HepG2 (cell line): ENCODE measurements around the gene CEBPB. TPM values are rescaled to one million over a fixed set of nuclear protein-coding genes. Genes with fewer than 3 reads are reported as not detected.
A peak's percentile ranks its signal among the peaks of the same experiment; 100 is the strongest.

Source experiments
- BATF2 ChIP-seq: sonication (generic); formaldehyde crosslinking; IDR thresholded peaks from 2 replicates; pipeline ENCODE4 v1.8.0; 2022; ENCODE audit warnings: mild to moderate bottlenecking, missing genetic modification reagents, moderate library complexity
- DDIT3 ChIP-seq: sonication (generic); formaldehyde crosslinking; IDR thresholded peaks from 2 replicates; pipeline ENCODE4 v1.4.0; 2020; ENCODE audit warnings: mild to moderate bottlenecking, missing genetic modification reagents
- EEA1 ChIP-seq: sonication (generic); formaldehyde crosslinking; IDR thresholded peaks from 2 replicates; pipeline ENCODE4 v1.5.1; 2020; ENCODE audit warnings: mild to moderate bottlenecking, missing genetic modification reagents, borderline replicate concordance
- FOXK1 ChIP-seq: sonication (generic); formaldehyde crosslinking; IDR thresholded peaks from 2 replicates; pipeline ENCODE4 v1.4.0; 2020; ENCODE audit warnings: low read depth, missing genetic modification reagents, borderline replicate concordance
- FOXP1 ChIP-seq, 2 experiments: fragments of 450-650 bp in 1 of 2; IDR thresholded peaks; 2 replicates each; pipeline ENCODE4 v1.6.1; 2017 to 2018; ENCODE audit warnings: antibody characterized with exemption in 1 of 2
- IRF9 ChIP-seq: sonication (generic); formaldehyde crosslinking; IDR thresholded peaks from 2 replicates; pipeline ENCODE4 v1.8.0; 2022; ENCODE audit warnings: missing genetic modification reagents, mild to moderate bottlenecking, borderline replicate concordance
- JDP2 ChIP-seq: sonication (generic); formaldehyde crosslinking; IDR thresholded peaks from 2 replicates; pipeline ENCODE4 v1.8.1; 2022; ENCODE audit warnings: missing genetic modification reagents, borderline replicate concordance
- JUNB ChIP-seq: sonication (generic); formaldehyde crosslinking; IDR thresholded peaks from 2 replicates; pipeline ENCODE4 v1.8.0; 2022; ENCODE audit warnings: missing genetic modification reagents, mild to moderate bottlenecking, borderline replicate concordance
- NCOA1 ChIP-seq: sonication (generic); formaldehyde crosslinking; IDR thresholded peaks from 2 replicates; pipeline ENCODE4 v1.9.0; 2021; ENCODE audit warnings: missing genetic modification reagents
- PITX1 ChIP-seq: sonication (generic); formaldehyde crosslinking; IDR thresholded peaks from 2 replicates; pipeline ENCODE4 v1.5.1; 2020; ENCODE audit warnings: mild to moderate bottlenecking, missing genetic modification reagents
- TRIM24 ChIP-seq: sonication (generic); formaldehyde crosslinking; IDR thresholded peaks from 2 replicates; pipeline ENCODE4 v1.8.0; 2022; ENCODE audit warnings: mild to moderate bottlenecking, missing genetic modification reagents
- USF2 ChIP-seq, 2 experiments: sonication (generic) in 1 of 2; formaldehyde crosslinking in 1 of 2; IDR thresholded peaks; 2 replicates each; pipeline versions ENCODE4 v1.5.1 to v1.6.1; 2011 to 2020; ENCODE audit warnings: borderline replicate concordance in 1 of 2, low read depth in 1 of 2, low read length in 1 of 2, mild to moderate bottlenecking in 1 of 2, missing genetic modification reagents in 1 of 2, moderate library complexity in 1 of 2
- ZC3H4 ChIP-seq: sonication (generic); formaldehyde crosslinking; IDR thresholded peaks from 2 replicates; pipeline ENCODE4 v1.4.0; 2020; ENCODE audit warnings: missing genetic modification reagents, borderline replicate concordance
- ZNF180 ChIP-seq: sonication (generic); formaldehyde crosslinking; IDR thresholded peaks from 2 replicates; pipeline ENCODE4 v1.4.0; 2020; ENCODE audit warnings: low read depth, missing genetic modification reagents, borderline replicate concordance
- ZNF382 ChIP-seq: sonication (generic); formaldehyde crosslinking; IDR thresholded peaks from 2 replicates; pipeline ENCODE4 v1.5.0; 2020; ENCODE audit warnings: missing genetic modification reagents, mild to moderate bottlenecking, borderline replicate concordance
- ZNF468 ChIP-seq: sonication (generic); formaldehyde crosslinking; IDR thresholded peaks from 2 replicates; pipeline ENCODE4 v1.8.0; 2022; ENCODE audit warnings: mild to moderate bottlenecking, moderate library complexity, missing genetic modification reagents
- ZNF503 ChIP-seq: sonication (generic); formaldehyde crosslinking; IDR thresholded peaks from 2 replicates; pipeline ENCODE4 v1.4.0; 2020; ENCODE audit warnings: missing genetic modification reagents
- ZNF589 ChIP-seq: sonication (generic); formaldehyde crosslinking; conservative IDR thresholded peaks from 2 replicates; pipeline ENCODE4 v1.8.0; 2022; ENCODE audit warnings: mild to moderate bottlenecking, moderate library complexity, missing genetic modification reagents
- ZNF652 ChIP-seq: IDR thresholded peaks from 2 replicates; pipeline ENCODE4 v1.6.1; 2016; ENCODE audit warnings: low read depth, borderline replicate concordance
- ZNF674 ChIP-seq: sonication (generic); formaldehyde crosslinking; IDR thresholded peaks from 2 replicates; pipeline ENCODE4 v1.5.0; 2020; ENCODE audit warnings: low read depth, mild to moderate bottlenecking, missing genetic modification reagents
- ZNF737 ChIP-seq: sonication (generic); formaldehyde crosslinking; IDR thresholded peaks from 2 replicates; pipeline ENCODE4 v1.5.0; 2020; ENCODE audit warnings: missing genetic modification reagents, mild to moderate bottlenecking, borderline replicate concordance
- ZNF747 ChIP-seq: sonication (generic); formaldehyde crosslinking; IDR thresholded peaks from 2 replicates; pipeline ENCODE4 v1.8.1; 2023; ENCODE audit warnings: missing genetic modification reagents, mild to moderate bottlenecking, borderline replicate concordance
- ZNF775 ChIP-seq: sonication (generic); formaldehyde crosslinking; IDR thresholded peaks from 2 replicates; pipeline ENCODE4 v1.4.0; 2020; ENCODE audit warnings: missing genetic modification reagents, mild to moderate bottlenecking, moderate library complexity, borderline replicate concordance
- polyA plus RNA-seq, 8 experiments: library from polyadenylated mRNA; depleted of rRNA in 3 of 8; stranded (reverse) in 7 of 8; unstranded in 1 of 8; fragments of >200 nt; fragmentation: Illumina TruSeq in 4 of 8; extraction: Trizol in 4 of 8; gene quantifications; 2 replicates each; pipeline versions ENCODE4 v1.2.1 to v1.2.3, GENCODE V29; 2011 to 2016; ENCODE audit warnings: low read depth in 4 of 8, missing spikeins in 1 of 8, mixed read lengths in 1 of 8; ENCODE audit not compliant: insufficient read depth in 1 of 8
- total RNA-seq, 5 experiments: library from RNA; depleted of rRNA; stranded (reverse); fragments of >200 nt; fragmentation: Illumina TruSeq; extraction: Trizol; gene quantifications; 2 replicates each; pipeline ENCODE4 v1.2.3, GENCODE V29; 2016; ENCODE audit warnings: low read depth in 1 of 5

Gene CEBPB
- total and polyA plus RNA-seq, 2 of the 13 experiments (the other 11 are each of a cell fraction or from before 2014, with no cell fraction given): 18.5 to 28.2 TPM

- TF ChIP-seq ZNF775 (CRISPR knock-in tag): no peak
- no peak for TF ChIP-seq FOXP1 (IDR thresholded peaks at IDR 0.05)
- no peak for TF ChIP-seq FOXP1 (CRISPR knock-in tag; IDR thresholded peaks at IDR 0.05)
- no peak for TF ChIP-seq DDIT3 (CRISPR knock-in tag)
- TF ChIP-seq ZNF503 (CRISPR knock-in tag): no peak
- no peak for TF ChIP-seq JDP2 (CRISPR knock-in tag)
- TF ChIP-seq FOXK1: peak; percentile 28; the same call in 1 of the 2 replicates
- TF ChIP-seq ZNF737 (CRISPR knock-in tag): no peak; the same call in 1 of the 2 replicates
- no peak for TF ChIP-seq ZNF652 (CRISPR knock-in tag)
- no peak; the same call in 1 of the 2 replicates for TF ChIP-seq PITX1
- no peak for TF ChIP-seq BATF2 (CRISPR knock-in tag)
- no peak for TF ChIP-seq IRF9 (CRISPR knock-in tag)
- TF ChIP-seq ZNF468: no peak
- peak; percentile 76; the same call in 1 of the 2 replicates for TF ChIP-seq ZNF674 (CRISPR knock-in tag)
- TF ChIP-seq ZNF589 (CRISPR knock-in tag): no peak
- TF ChIP-seq ZC3H4 (CRISPR knock-in tag): peak; percentile 27; the same call in 1 of the 2 replicates
- no peak for TF ChIP-seq ZNF180 (CRISPR knock-in tag)
- TF ChIP-seq ZNF747 (CRISPR knock-in tag): no peak
- TF ChIP-seq EEA1 (CRISPR knock-in tag): no peak
- TF ChIP-seq JUNB (CRISPR knock-in tag): no peak
- no peak for TF ChIP-seq USF2 (IDR thresholded peaks at IDR 0.05; ENCODE audit: low read depth, low read length)
- TF ChIP-seq USF2 (CRISPR knock-in tag; IDR thresholded peaks at IDR 0.05; ENCODE audit: borderline replicate concordance): 0 out of 2 replicates have a peak, but pooled peaks have one; percentile 38
- no peak for TF ChIP-seq TRIM24 (CRISPR knock-in tag)
- TF ChIP-seq ZNF382 (CRISPR knock-in tag): no peak
- TF ChIP-seq NCOA1 (CRISPR knock-in tag): no peak
Observed at GRCh38 chr20:50193199-50193835, 2.7 kb downstream of the CEBPB start (continued).
